Activated naive CD4-positive, alpha-beta T cell treated with anti-CD3 and anti-CD28 coated beads, Interleukin-2, amount 50 U/mL, for 72 hours (primary cell): ENCODE measurements around the gene RASD2. TPM values are rescaled to one million over a fixed set of nuclear protein-coding genes. Genes with fewer than 3 reads are reported as not detected.

Experiments
- ATAC-seq, 2 donors: fragments of 150-1000 bp; cut with Tn5 transposase; 2 replicates each; pipeline ENCODE4 v1.10.0; 2021; ENCODE audit warnings: mild to moderate bottlenecking in 2 of 2, moderate library complexity in 2 of 2
- DNase-seq, 2 donors: peaks; one replicate each; pipeline ENCODE4 v3.0.0; 2021 to 2022; ENCODE audit warnings: low spot score in 2 of 2
- H3K27ac Mint-ChIP-seq, 2 donors: one replicate each; pipeline ENCODE4 v1.8.0; 2022; ENCODE audit warnings: mild to moderate bottlenecking in 2 of 2, mixed read lengths in 2 of 2
- H3K36me3 Mint-ChIP-seq, 2 donors: one replicate each; pipeline ENCODE4 v1.8.0; 2022; ENCODE audit warnings: mixed read lengths in 2 of 2
- H3K9me3 Mint-ChIP-seq, 2 donors: one replicate each; pipeline ENCODE4 v1.8.0; 2022; ENCODE audit warnings: mixed read lengths in 2 of 2
- total RNA-seq, 2 donors: library from RNA; stranded (reverse); gene quantifications; one replicate each; pipeline ENCODE4 v1.2.3, GENCODE V29; 2022

The RASD2 gene
- total RNA-seq, 2 donors from 2014 or later: 0.08 to 0.46 TPM

- no peaks in the 10 kb centered on the region for H3K36me3 Mint-ChIP-seq
- ATAC-seq: no peak
- no peak overlapping the region for H3K27ac Mint-ChIP-seq
- H3K9me3 Mint-ChIP-seq: no peaks in the 10 kb centered on the region
- DNase-seq: no peak
Observed at GRCh38 chr22:35599364-35599763, 58.7 kb downstream of the RASD2 start.

GRCh38 chr22:35600476-35600875 is 59.8 kb downstream of the RASD2 start:
- Mint-ChIP-seq H3K27ac (no peak overlapping the region), H3K9me3 (no peaks in the 10 kb centered on the region), H3K36me3 (no peaks in the 10 kb centered on the region)
- ATAC-seq (no peak), DNase-seq (no peak)

- no peaks in the 10 kb centered on the region for H3K36me3 Mint-ChIP-seq
Observed at GRCh38 chr22:35601013-35601580, 60.5 kb downstream of the RASD2 start.

GRCh38 chr22:35601743-35602615 is 61.3 kb downstream of the RASD2 start:
- ATAC-seq (peak in 1 of 2 donors; percentile 41), DNase-seq (no peak)
- H3K27ac Mint-ChIP-seq: no peak overlapping the region

More at GRCh38 chr22:35601013-35601580, 60.5 kb downstream of the RASD2 start:
- ATAC-seq (no peak), DNase-seq (no peak)
- no peaks in the 10 kb centered on the region for H3K9me3 Mint-ChIP-seq
- no peak overlapping the region for H3K27ac Mint-ChIP-seq

More at GRCh38 chr22:35601743-35602615, 61.3 kb downstream of the RASD2 start:
- no peaks in the 10 kb centered on the region for H3K36me3 Mint-ChIP-seq
- no peaks in the 10 kb centered on the region for H3K9me3 Mint-ChIP-seq

Other genes starting within 250 kb of the RASD2 start
- gene TOM1, start 240.9 kb upstream of the RASD2 start, total RNA-seq: 10 to 100 TPM; 28.5 to 56.7 TPM
- gene HMOX1, start 159.7 kb upstream of the RASD2 start, total RNA-seq: under 1 TPM; 0.14 to 0.48 TPM
- 100 to 1,000 TPM; 157 to 310 TPM for gene MCM5, start 140.7 kb upstream of the RASD2 start, total RNA-seq
- gene MB, start 76.5 kb downstream of the RASD2 start, total RNA-seq: under 1 TPM in 1 of 2 donors, not detected in 1; 0.47 TPM
- 10 to 100 TPM; 23.5 to 33.2 TPM for gene APOL6, start 107.6 kb downstream of the RASD2 start, total RNA-seq
- gene APOL5, start 177.0 kb downstream of the RASD2 start, total RNA-seq: not detected